ENCODE data around the gene CBX8. TPM values are rescaled to one million over a fixed set of nuclear protein-coding genes. Genes with fewer than 3 reads are reported as not detected.
A peak's percentile ranks its signal among the peaks of the same experiment; 100 is the strongest.

Gene CBX8
- total and polyA plus RNA-seq, 10 donors = 2.1 to 5.6 (median 3.4) TPM

- no peak overlapping the region for H3K27ac ChIP-seq
- peaks cover 31 to 70% (median 52%) of the 10 kb centered on the region in 6 donors for H3K4me1 ChIP-seq
- intact Hi-C loops (cut with DNase I; ENCODE audit: low total_unique reads) = no loop called here
- no peaks in the 10 kb centered on the region for H3K36me3 ChIP-seq
- H3K4me3 ChIP-seq = peak overlapping the region in 5 of 8 donors; percentile 14 to 68 (median 27)
- WGBS, 5 donors = 2 to 4% (median 3%) methylated on average over 55 to 72 of the region's 72 CpGs
- DNase-seq = no peak
- peaks cover 31 to 100% (median 96%) of the 10 kb centered on the region in 7 donors for H3K27me3 ChIP-seq (replicated peaks in 1 of 7)
- no peaks in the 10 kb centered on the region for H3K9me3 ChIP-seq
- TF ChIP-seq POLR2AphosphoS5 (IDR thresholded peaks at IDR 0.05) = peak in 2 of 3 donors; percentile 47 to 63
- TF ChIP-seq, protein P1, sequence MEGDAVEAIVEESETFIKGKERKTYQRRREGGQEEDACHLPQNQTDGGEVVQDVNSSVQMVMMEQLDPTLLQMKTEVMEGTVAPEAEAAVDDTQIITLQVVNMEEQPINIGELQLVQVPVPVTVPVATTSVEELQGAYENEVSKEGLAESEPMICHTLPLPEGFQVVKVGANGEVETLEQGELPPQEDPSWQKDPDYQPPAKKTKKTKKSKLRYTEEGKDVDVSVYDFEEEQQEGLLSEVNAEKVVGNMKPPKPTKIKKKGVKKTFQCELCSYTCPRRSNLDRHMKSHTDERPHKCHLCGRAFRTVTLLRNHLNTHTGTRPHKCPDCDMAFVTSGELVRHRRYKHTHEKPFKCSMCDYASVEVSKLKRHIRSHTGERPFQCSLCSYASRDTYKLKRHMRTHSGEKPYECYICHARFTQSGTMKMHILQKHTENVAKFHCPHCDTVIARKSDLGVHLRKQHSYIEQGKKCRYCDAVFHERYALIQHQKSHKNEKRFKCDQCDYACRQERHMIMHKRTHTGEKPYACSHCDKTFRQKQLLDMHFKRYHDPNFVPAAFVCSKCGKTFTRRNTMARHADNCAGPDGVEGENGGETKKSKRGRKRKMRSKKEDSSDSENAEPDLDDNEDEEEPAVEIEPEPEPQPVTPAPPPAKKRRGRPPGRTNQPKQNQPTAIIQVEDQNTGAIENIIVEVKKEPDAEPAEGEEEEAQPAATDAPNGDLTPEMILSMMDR (IDR thresholded peaks at IDR 0.05 in 8 of 11, conservative IDR thresholded peaks at IDR 0.05 in 3 of 11) = no peak
Measured at GRCh38 chr17:79812353-79813258, 15.7 kb upstream of the CBX8 start.

- Histone ChIP-seq H3K27me3 (replicated peaks in 1 of 7) (peaks cover 31 to 100% (median 100%) of the 10 kb centered on the region in 7 donors), H3K4me1 (peaks cover 31 to 70% (median 52%) of the 10 kb centered on the region in 6 donors), H3K4me3 (peak overlapping the region in 1 of 8 donors; percentile 68), H3K9me3 (no peaks in the 10 kb centered on the region), H3K36me3 (no peaks in the 10 kb centered on the region), H3K27ac (no peak overlapping the region)
- no peak for TF ChIP-seq POLR2A (IDR thresholded peaks at IDR 0.05)
- DNase-seq = no peak
- WGBS, 5 donors = 3 to 6% (median 5%) methylated on average over 13 to 20 of the region's 20 CpGs
- intact Hi-C loops (cut with DNase I; ENCODE audit: low total_unique reads) = no loop called here
Measured at GRCh38 chr17:79811868-79812352, 15.0 kb upstream of the CBX8 start.

DNA sequence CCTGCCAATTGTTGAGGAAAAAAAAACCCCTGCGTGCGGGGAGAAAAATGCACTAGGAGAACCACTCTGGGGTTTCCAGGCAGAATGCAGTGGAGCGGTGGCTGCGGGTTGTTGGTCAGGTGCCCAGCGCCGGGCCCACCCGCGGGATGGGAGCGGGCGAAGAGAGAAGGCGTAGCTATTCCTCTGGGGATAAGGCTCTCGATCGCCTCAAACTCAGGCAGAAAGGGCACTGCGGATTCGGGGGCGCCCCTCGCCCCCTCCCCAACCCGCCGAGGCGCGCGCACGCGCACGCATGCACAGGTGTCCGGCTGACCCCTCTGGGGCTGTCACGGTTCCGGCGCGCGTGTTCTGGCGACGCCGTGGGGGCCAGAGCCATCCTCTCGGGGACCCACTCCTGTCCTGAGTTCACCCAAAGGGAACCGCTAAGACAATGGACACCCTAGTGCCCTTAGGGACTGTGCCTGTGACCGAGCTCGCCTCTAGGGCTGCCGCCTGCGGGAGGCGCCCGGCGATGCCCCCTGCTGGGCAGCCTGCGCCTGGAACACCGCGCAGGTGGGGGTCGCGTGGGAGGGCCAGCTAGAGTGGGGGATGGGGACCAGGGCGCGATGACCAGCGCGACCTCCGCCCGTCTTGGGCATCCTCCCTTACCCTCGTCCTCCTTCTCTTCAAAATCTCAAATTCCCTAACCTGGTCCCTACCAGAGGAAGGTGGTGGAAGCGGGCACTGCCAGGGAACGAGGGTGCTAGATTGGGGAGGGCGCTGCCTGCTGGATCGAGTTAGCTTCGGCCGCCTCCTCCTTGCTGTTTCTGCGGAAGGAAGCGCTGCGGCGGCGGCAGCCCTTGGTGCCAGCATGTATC lies 14.4 kb upstream of the CBX8 start:
- Histone ChIP-seq H3K36me3 (no peaks in the 10 kb centered on the region), H3K9me3 (no peaks in the 10 kb centered on the region), H3K4me1 (peaks cover 31 to 70% (median 52%) of the 10 kb centered on the region in 6 donors), H3K27me3 (replicated peaks in 1 of 7) (peaks cover 30 to 100% (median 100%) of the 10 kb centered on the region in 7 donors), H3K4me3 (peak overlapping the region in 1 of 8 donors; percentile 68), H3K27ac (no peak overlapping the region)
- peak in 2 of 3 donors; percentile 10 to 35 for TF ChIP-seq POLR2AphosphoS5 (IDR thresholded peaks at IDR 0.05)
- TF ChIP-seq, protein P1 (IDR thresholded peaks at IDR 0.05 in 8 of 11, conservative IDR thresholded peaks at IDR 0.05 in 3 of 11) = peak in 8 of 11 experiments; percentile 26 to 66 (median 45)
- no peak for TF ChIP-seq POLR2A (IDR thresholded peaks at IDR 0.05)
- WGBS, 5 donors = 2 to 4% (median 3%) methylated on average over 48 to 66 of the region's 66 CpGs
- intact Hi-C loops (cut with DNase I; ENCODE audit: low total_unique reads) = no loop called here
- no peak for DNase-seq

GRCh38 chr17:79810130-79811010 lies 13.5 kb upstream of the CBX8 start:
- peak; percentile 89 for DNase-seq
- 1 to 2% (median 1%) methylated on average over 45 to 79 of the region's 79 CpGs for WGBS, 5 donors
- Histone ChIP-seq H3K4me3 (peak overlapping the region in 1 of 8 donors; percentile 46), H3K27ac (no peak overlapping the region), H3K4me1 (peaks cover 31 to 63% (median 49%) of the 10 kb centered on the region in 6 donors), H3K27me3 (replicated peaks in 1 of 7) (peaks cover 26 to 100% (median 98%) of the 10 kb centered on the region in 7 donors), H3K9me3 (no peaks in the 10 kb centered on the region), H3K36me3 (no peaks in the 10 kb centered on the region)
- intact Hi-C loops (cut with DNase I; ENCODE audit: low total_unique reads) = no loop called here
- TF ChIP-seq, protein P1 (IDR thresholded peaks at IDR 0.05 in 8 of 11, conservative IDR thresholded peaks at IDR 0.05 in 3 of 11) = no peak
- TF ChIP-seq POLR2AphosphoS5 (IDR thresholded peaks at IDR 0.05) (peak in 1 of 3 donors; percentile 56), POLR2A (IDR thresholded peaks at IDR 0.05) (no peak)

Data from spleen (tissue), 11 donors.